Activated B cell treated with CpG ODN at 0.5 μM for 24 hours (primary cell): ENCODE data around the gene WDR72. TPM values are rescaled to one million over a fixed set of nuclear protein-coding genes. Genes with fewer than 3 reads are reported as not detected.

Experiments used
- ATAC-seq: fragments of 200-7000 bp; cut with Tn5 transposase; one replicate; pipeline ENCODE4 v1.10.0; 2021; ENCODE audit warnings: low read depth, mild to moderate bottlenecking, moderate library complexity
- CTCF ChIA-PET: fragments of 350-600 bp; sonication (Branson Sonifier 250); formaldehyde crosslinking; loops from one replicate; lab custom pipeline; 2021; ENCODE audit warnings: antibody characterized with exemption; lab: Charles Lee
- POLR2A ChIA-PET: fragments of 350-600 bp; sonication (Branson Sonifier 250); formaldehyde crosslinking; loops from one replicate; lab custom pipeline; 2021; ENCODE audit warnings: antibody characterized with exemption; lab: Charles Lee
- DNase-seq: peaks from one replicate; pipeline ENCODE4 v3.0.0; 2022
- H3K27ac Mint-ChIP-seq: one replicate; pipeline ENCODE4 v1.8.0; 2020; ENCODE audit warnings: mixed read lengths
- H3K27me3 Mint-ChIP-seq: one replicate; pipeline ENCODE4 v1.8.0; 2021; ENCODE audit warnings: mixed read lengths
- H3K36me3 Mint-ChIP-seq: one replicate; pipeline ENCODE4 v1.8.0; 2021; ENCODE audit warnings: low read depth, mixed read lengths
- H3K4me1 Mint-ChIP-seq: one replicate; pipeline ENCODE4 v1.8.0; 2021; ENCODE audit warnings: mixed read lengths
- H3K4me3 Mint-ChIP-seq: one replicate; pipeline ENCODE4 v1.8.0; 2020; ENCODE audit warnings: mild to moderate bottlenecking, mixed read lengths
- H3K9me3 Mint-ChIP-seq: one replicate; pipeline ENCODE4 v1.8.0; 2020; ENCODE audit warnings: mixed read lengths
- intact Hi-C: fragments of 100-400 bp; cut with micrococcal nuclease; formaldehyde crosslinking; loops from one replicate; pipeline ENCODE4 v1.15.1; 2024
- total RNA-seq: library from RNA; stranded (reverse); gene quantifications from 2 replicates; pipeline ENCODE4 v1.2.3, GENCODE V29; 2022
- TF ChIP-seq, protein P1 (sequence below): fragments of 200-600 bp; IDR thresholded peaks from one replicate; pipeline ENCODE4 v1.8.0; 2022; ENCODE audit warnings: antibody characterized with exemption, mild to moderate bottlenecking

The WDR72 gene
- total RNA-seq, 1 donor from 2014 or later, result not detected

GRCh38 chr15:53753813-53754212 lies 5.7 kb downstream of the WDR72 start:
- ChIA-PET POLR2A (no interaction called here), CTCF (no interaction called here)
- intact Hi-C loops, result no loop called here
- Mint-ChIP-seq H3K36me3 (no peaks in the 10 kb centered on the region), H3K4me3 (no peak overlapping the region), H3K9me3 (no peaks in the 10 kb centered on the region), H3K27me3 (peaks cover 11% of the 10 kb centered on the region), H3K4me1 (peaks cover 2% of the 10 kb centered on the region), H3K27ac (no peak overlapping the region)
- no peak for ATAC-seq
- no peak for DNase-seq
- TF ChIP-seq, protein P1, sequence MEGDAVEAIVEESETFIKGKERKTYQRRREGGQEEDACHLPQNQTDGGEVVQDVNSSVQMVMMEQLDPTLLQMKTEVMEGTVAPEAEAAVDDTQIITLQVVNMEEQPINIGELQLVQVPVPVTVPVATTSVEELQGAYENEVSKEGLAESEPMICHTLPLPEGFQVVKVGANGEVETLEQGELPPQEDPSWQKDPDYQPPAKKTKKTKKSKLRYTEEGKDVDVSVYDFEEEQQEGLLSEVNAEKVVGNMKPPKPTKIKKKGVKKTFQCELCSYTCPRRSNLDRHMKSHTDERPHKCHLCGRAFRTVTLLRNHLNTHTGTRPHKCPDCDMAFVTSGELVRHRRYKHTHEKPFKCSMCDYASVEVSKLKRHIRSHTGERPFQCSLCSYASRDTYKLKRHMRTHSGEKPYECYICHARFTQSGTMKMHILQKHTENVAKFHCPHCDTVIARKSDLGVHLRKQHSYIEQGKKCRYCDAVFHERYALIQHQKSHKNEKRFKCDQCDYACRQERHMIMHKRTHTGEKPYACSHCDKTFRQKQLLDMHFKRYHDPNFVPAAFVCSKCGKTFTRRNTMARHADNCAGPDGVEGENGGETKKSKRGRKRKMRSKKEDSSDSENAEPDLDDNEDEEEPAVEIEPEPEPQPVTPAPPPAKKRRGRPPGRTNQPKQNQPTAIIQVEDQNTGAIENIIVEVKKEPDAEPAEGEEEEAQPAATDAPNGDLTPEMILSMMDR, result no peak

DNA sequence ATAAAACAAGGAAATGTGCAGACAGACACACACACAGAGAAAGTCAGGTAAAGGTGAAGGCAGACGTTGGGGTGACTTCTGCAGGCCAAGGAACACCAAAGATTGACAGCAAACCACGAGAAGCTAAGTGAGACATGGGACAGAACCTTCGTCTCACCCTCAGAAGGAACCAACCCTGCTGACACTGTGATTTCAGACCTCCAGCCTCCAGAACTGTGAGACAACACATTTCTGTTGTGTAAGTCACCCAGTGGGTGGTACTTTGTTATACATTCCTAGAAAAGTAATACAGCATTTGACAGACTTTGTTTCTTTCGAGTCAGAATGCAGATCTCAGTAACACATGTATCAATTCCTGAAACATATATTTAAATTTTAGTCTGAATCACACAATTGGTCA lies 7.1 kb downstream of the WDR72 start:
- ChIA-PET POLR2A (no interaction called here), CTCF (no interaction called here)
- DNase-seq, result no peak
- Mint-ChIP-seq H3K4me1 (no peaks in the 10 kb centered on the region), H3K36me3 (no peaks in the 10 kb centered on the region), H3K4me3 (no peak overlapping the region), H3K27me3 (peaks cover 3% of the 10 kb centered on the region), H3K9me3 (no peaks in the 10 kb centered on the region), H3K27ac (no peak overlapping the region)
- intact Hi-C loops, result no loop called here
- TF ChIP-seq, protein P1, result no peak
- ATAC-seq, result no peak

GRCh38 chr15:53747501-53748068 lies 11.9 kb downstream of the WDR72 start:
- no peak overlapping the region for H3K4me3 Mint-ChIP-seq
- ATAC-seq (no peak), DNase-seq (no peak)
- H3K27ac Mint-ChIP-seq, result no peak overlapping the region
- no peaks in the 10 kb centered on the region for H3K4me1 Mint-ChIP-seq
- no peaks in the 10 kb centered on the region for H3K9me3 Mint-ChIP-seq
- no peaks in the 10 kb centered on the region for H3K27me3 Mint-ChIP-seq
- ChIA-PET POLR2A (no interaction called here), CTCF (no interaction called here)
- intact Hi-C loops, result no loop called here
- TF ChIP-seq, protein P1, result no peak
- H3K36me3 Mint-ChIP-seq, result no peaks in the 10 kb centered on the region

GRCh38 chr15:53746101-53746500 lies 13.4 kb downstream of the WDR72 start:
- H3K27me3 Mint-ChIP-seq, result no peaks in the 10 kb centered on the region

DNA sequence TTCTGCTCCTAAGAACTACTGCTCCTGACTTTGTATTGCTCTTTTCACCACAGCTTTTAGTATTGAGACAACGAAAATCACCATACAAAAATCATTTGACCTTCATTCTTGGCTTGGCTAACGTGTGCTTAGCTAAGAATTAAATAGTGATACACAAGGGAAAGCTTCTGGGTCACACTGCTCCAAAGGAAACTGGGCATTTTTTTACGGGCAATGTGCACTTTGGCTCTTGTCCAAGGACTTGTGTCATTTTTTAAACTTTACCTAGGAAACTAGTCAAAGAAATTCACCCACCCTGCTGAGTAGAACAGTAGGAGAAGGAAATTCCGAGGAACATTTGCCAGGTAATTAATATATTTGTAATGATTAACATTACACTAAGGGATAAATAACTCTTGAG lies 19.8 kb downstream of the WDR72 start:
- POLR2A ChIA-PET, result no interaction called here
- TF ChIP-seq, protein P1, result no peak
- DNase-seq (no peak), ATAC-seq (no peak)
- Mint-ChIP-seq H3K27ac (no peak overlapping the region), H3K9me3 (no peaks in the 10 kb centered on the region), H3K27me3 (no peaks in the 10 kb centered on the region), H3K4me1 (no peaks in the 10 kb centered on the region), H3K36me3 (no peaks in the 10 kb centered on the region), H3K4me3 (no peak overlapping the region)
- intact Hi-C loops, result no loop called here
- CTCF ChIA-PET, result no interaction called here

More at GRCh38 chr15:53746101-53746500, 13.4 kb downstream of the WDR72 start:
- Mint-ChIP-seq H3K4me3 (no peak overlapping the region), H3K27ac (no peak overlapping the region), H3K36me3 (no peaks in the 10 kb centered on the region), H3K9me3 (no peaks in the 10 kb centered on the region), H3K4me1 (no peaks in the 10 kb centered on the region)
- TF ChIP-seq, protein P1, result no peak
- ChIA-PET POLR2A (no interaction called here), CTCF (interaction anchor here (0.6 kb wide), 1 partner anchor 499 kb away, joined by 3 read pairs; no protein-coding TSS in a partner anchor)
- DNase-seq (no peak), ATAC-seq (no peak)
- intact Hi-C loops, result no loop called here
